SU-DHL-6 (cell line): ENCODE data around the gene GRM3.

Experiments used
- H2AFZ ChIP-seq: fragments of 200-600 bp; sonication (generic); 2 replicates; pipeline ENCODE4 v1.6.1; 2014; ENCODE audit warnings: low read depth, mild to moderate bottlenecking, moderate library complexity, mixed read lengths, antibody characterized with exemption, low read length; ENCODE audit not compliant: severe bottlenecking
- H3F3A ChIP-seq: fragments of 200-600 bp; shearing (Covaris generic); 2 replicates; pipeline ENCODE4 v1.6.0; 2016; ENCODE audit warnings: antibody characterized with exemption, mild to moderate bottlenecking; ENCODE audit not compliant: insufficient read depth
- H3K27ac ChIP-seq: fragments of 200-600 bp; sonication (generic); 2 replicates; pipeline ENCODE4 v1.5.1; 2016; ENCODE audit warnings: low read depth, mild to moderate bottlenecking, low read length, moderate library complexity, mixed read lengths
- H3K27me3 ChIP-seq: fragments of 200-600 bp; sonication (generic), shearing (Covaris generic); 2 replicates; pipeline ENCODE4 v1.6.0; 2014; ENCODE audit warnings: mild to moderate bottlenecking, low read length
- H3K36me3 ChIP-seq: fragments of 200-600 bp; sonication (generic); 2 replicates; pipeline ENCODE4 v1.6.1; 2014; ENCODE audit warnings: mild to moderate bottlenecking, low read length, mixed read lengths
- H3K4me2 ChIP-seq: fragments of 300-600, 200-600 bp; shearing (Covaris generic), sonication (generic); 2 replicates; pipeline ENCODE4 v1.6.0; 2014; ENCODE audit warnings: low read length, low read depth, mild to moderate bottlenecking; ENCODE audit not compliant: poor library complexity, severe bottlenecking
- H3K4me3 ChIP-seq: fragments of 200-600 bp; sonication (generic); 2 replicates; pipeline ENCODE4 v1.5.1; 2014; ENCODE audit warnings: antibody characterized with exemption, low read length, mild to moderate bottlenecking, mixed read lengths; ENCODE audit not compliant: insufficient read depth, poor library complexity, severe bottlenecking
- H3K79me2 ChIP-seq: fragments of 200-600 bp; sonication (generic); 2 replicates; pipeline ENCODE4 v1.6.1; 2014; ENCODE audit warnings: mild to moderate bottlenecking, low read length, moderate library complexity; ENCODE audit not compliant: insufficient read depth
- H3K9ac ChIP-seq: fragments of 200-600 bp; sonication (generic); 2 replicates; pipeline ENCODE4 v1.7.0; 2014; ENCODE audit warnings: mild to moderate bottlenecking, low read length
- H3K9me2 ChIP-seq: fragments of 200-600 bp; sonication (generic); replicated peaks from 2 replicates; pipeline ENCODE4 v1.6.1; 2014; ENCODE audit warnings: low read length; ENCODE audit not compliant: insufficient read depth
- H3K9me3 ChIP-seq: fragments of 200-600 bp; sonication (generic); 2 replicates; pipeline ENCODE4 v1.6.1; 2014; ENCODE audit warnings: low read length, mixed read lengths; ENCODE audit not compliant: insufficient read depth
- H4K20me1 ChIP-seq: fragments of 200-600 bp; sonication (generic); 2 replicates; pipeline ENCODE4 v1.6.1; 2014; ENCODE audit warnings: low read depth, mild to moderate bottlenecking, antibody characterized with exemption, low read length, moderate library complexity, mixed read lengths
- EZH2phosphoT487 ChIP-seq: fragments of 200-600 bp; sonication (generic), shearing (Covaris generic); conservative IDR thresholded peaks from 2 replicates; pipeline ENCODE4 v1.6.1; 2018; ENCODE audit warnings: mild to moderate bottlenecking, antibody characterized with exemption, low read length, moderate library complexity, mixed read lengths
- TF ChIP-seq, protein P1 (sequence below): fragments of 200-600 bp; sonication (generic); IDR thresholded peaks from one replicate; pipeline ENCODE4 v1.5.1; 2017; ENCODE audit warnings: antibody characterized with exemption, mild to moderate bottlenecking, low read length, moderate library complexity; ENCODE audit not compliant: insufficient read depth, poor library complexity, severe bottlenecking

The GRM3 gene

DNA sequence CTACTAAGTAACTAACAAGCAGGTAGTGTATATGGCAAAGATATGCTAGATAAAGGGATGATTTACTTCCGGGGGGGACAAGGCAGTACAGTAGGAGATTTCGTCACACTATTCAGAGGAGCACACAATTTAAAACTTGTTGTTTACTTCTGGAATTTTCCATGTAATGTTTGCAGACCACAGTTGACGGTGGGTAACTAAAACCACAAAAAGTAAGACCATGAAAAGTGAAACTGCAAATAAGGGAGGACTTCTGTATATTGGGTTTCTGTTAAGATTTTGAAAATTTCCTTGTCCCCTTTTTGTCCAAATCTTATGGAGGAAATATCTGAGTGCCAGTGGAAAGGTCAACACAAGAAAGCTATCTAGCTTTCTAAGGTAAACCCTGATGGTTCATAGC, 245.8 kb downstream of the GRM3 start:
- TF ChIP-seq EZH2phosphoT487 = no peak
- TF ChIP-seq, protein P1, sequence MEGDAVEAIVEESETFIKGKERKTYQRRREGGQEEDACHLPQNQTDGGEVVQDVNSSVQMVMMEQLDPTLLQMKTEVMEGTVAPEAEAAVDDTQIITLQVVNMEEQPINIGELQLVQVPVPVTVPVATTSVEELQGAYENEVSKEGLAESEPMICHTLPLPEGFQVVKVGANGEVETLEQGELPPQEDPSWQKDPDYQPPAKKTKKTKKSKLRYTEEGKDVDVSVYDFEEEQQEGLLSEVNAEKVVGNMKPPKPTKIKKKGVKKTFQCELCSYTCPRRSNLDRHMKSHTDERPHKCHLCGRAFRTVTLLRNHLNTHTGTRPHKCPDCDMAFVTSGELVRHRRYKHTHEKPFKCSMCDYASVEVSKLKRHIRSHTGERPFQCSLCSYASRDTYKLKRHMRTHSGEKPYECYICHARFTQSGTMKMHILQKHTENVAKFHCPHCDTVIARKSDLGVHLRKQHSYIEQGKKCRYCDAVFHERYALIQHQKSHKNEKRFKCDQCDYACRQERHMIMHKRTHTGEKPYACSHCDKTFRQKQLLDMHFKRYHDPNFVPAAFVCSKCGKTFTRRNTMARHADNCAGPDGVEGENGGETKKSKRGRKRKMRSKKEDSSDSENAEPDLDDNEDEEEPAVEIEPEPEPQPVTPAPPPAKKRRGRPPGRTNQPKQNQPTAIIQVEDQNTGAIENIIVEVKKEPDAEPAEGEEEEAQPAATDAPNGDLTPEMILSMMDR = no peak
- Histone ChIP-seq H3F3A (no peaks in the 10 kb centered on the region), H2AFZ (no peak overlapping the region), H3K79me2 (no peaks in the 10 kb centered on the region), H3K27me3 (no peaks in the 10 kb centered on the region), H3K9me3 (no peaks in the 10 kb centered on the region), H3K9me2 (no peaks in the 10 kb centered on the region), H3K4me3 (no peak overlapping the region), H3K4me2 (no peak overlapping the region), H4K20me1 (no peaks in the 10 kb centered on the region), H3K27ac (no peak overlapping the region), H3K9ac (no peak overlapping the region), H3K36me3 (no peaks in the 10 kb centered on the region)

DNA sequence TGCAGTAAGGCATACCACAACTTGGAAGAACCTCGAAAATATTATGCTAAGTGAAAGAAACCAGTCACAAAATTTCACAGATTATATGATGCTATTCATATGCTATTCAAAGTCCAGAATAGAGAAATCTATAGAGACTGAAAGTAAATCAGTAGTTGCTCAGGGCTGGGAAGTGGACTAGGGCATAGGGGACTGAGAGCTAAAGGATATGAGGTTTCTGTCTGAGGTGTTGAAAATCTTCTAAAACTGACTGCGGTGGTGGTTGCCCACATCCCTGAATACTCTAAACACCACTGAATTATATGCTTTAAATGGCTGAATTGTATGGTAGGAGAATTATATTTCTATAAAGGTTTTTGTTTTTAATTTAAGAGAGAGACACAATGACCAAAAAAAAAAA, 254.5 kb downstream of the GRM3 start:
- Histone ChIP-seq H3K4me2 (no peak overlapping the region), H3K9ac (no peak overlapping the region), H3K9me2 (no peaks in the 10 kb centered on the region), H3K4me3 (no peak overlapping the region), H3K27me3 (no peaks in the 10 kb centered on the region), H4K20me1 (no peaks in the 10 kb centered on the region), H3K27ac (no peak overlapping the region), H3F3A (no peaks in the 10 kb centered on the region), H3K79me2 (no peaks in the 10 kb centered on the region), H2AFZ (no peak overlapping the region), H3K36me3 (no peaks in the 10 kb centered on the region), H3K9me3 (no peaks in the 10 kb centered on the region)
- TF ChIP-seq EZH2phosphoT487 = no peak
- TF ChIP-seq, protein P1 = no peak

DNA sequence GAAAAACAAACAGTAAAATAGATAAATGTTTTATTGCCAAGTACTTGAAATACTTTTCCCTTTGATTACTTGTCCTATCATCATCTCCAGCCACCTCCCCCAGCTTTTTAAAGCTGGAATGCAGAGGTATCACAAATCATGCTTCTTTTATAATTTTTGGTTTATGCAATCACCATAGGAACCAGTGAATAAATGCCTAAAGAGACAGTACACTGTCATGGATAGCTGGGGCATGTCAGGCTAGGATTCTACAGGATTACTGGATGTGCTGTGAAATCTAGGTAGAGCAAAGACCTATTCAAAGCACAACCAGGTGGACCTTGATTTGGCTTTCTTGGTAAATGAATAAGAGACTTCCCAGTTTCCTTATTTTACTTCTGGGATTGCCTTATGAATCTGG, 257.2 kb downstream of the GRM3 start:
- Histone ChIP-seq H3K79me2 (no peaks in the 10 kb centered on the region), H3K27me3 (no peaks in the 10 kb centered on the region), H3F3A (no peaks in the 10 kb centered on the region), H3K4me3 (no peak overlapping the region), H3K9me3 (no peaks in the 10 kb centered on the region), H2AFZ (no peak overlapping the region), H4K20me1 (no peaks in the 10 kb centered on the region), H3K9me2 (no peaks in the 10 kb centered on the region), H3K4me2 (no peak overlapping the region), H3K36me3 (no peaks in the 10 kb centered on the region), H3K27ac (no peak overlapping the region), H3K9ac (no peak overlapping the region)
- TF ChIP-seq EZH2phosphoT487 = no peak
- TF ChIP-seq, protein P1 = no peak
